Uterus (tissue), 2 donors: Measurements from ENCODE around the gene AAR2.

Source experiments
- CTCF ChIP-seq, 4 experiments: fragments of 200-600 bp in 2 of 4; fragments of 450-650 bp in 2 of 4; sonication (generic) in 2 of 4; IDR thresholded peaks; one replicate each; pipeline ENCODE4 v1.5.1; 2016 to 2019; ENCODE audit warnings: antibody characterized with exemption in 4 of 4, mild to moderate bottlenecking in 2 of 4, moderate library complexity in 1 of 4
- POLR2A ChIP-seq, 2 donors: fragments of 450-650 bp; IDR thresholded peaks; one replicate each; pipeline ENCODE4 v1.6.1; 2016; ENCODE audit warnings: antibody characterized with exemption in 2 of 2, mild to moderate bottlenecking in 1 of 2, moderate library complexity in 1 of 2

GRCh38 chr20:36252511-36252910, 16.2 kb downstream of the AAR2 start:
- TF ChIP-seq CTCF (IDR thresholded peaks at IDR 0.05) (no peak), POLR2A (IDR thresholded peaks at IDR 0.05) (no peak)
